ENCODE data around the gene RBM20. TPM values are rescaled to one million over a fixed set of nuclear protein-coding genes. Genes with fewer than 3 reads are reported as not detected.

RBM20 gene
- total and polyA plus RNA-seq, 2 of the 13 experiments (the other 11 are each of a cell fraction or from before 2014, with no cell fraction given), result 0.02 to 0.22 TPM

- peak; percentile 61 for TF ChIP-seq PHF21A (CRISPR knock-in tag; IDR thresholded peaks at IDR 0.05)
- peak; percentile 66 for TF ChIP-seq FOXP4 (CRISPR knock-in tag; IDR thresholded peaks at IDR 0.05)
- TF ChIP-seq IKZF1 (IDR thresholded peaks at IDR 0.05), result no peak
- TF ChIP-seq ATF4 (CRISPR knock-in tag; IDR thresholded peaks at IDR 0.05), result peak in 1 of 2 experiments; percentile 34; a peak in 1 of 4 replicates
- 0 out of 2 replicates have a peak, but pooled peaks have one; percentile 64 for TF ChIP-seq ZNF274 (CRISPR knock-in tag; IDR thresholded peaks at IDR 0.05)
- TF ChIP-seq KDM5A (IDR thresholded peaks at IDR 0.05; ENCODE audit: borderline replicate concordance, low read length), result no peak
- TF ChIP-seq HBP1 (CRISPR knock-in tag; IDR thresholded peaks at IDR 0.05; ENCODE audit: low read depth), result no peak
- no peak for TF ChIP-seq ZNF713 (CRISPR knock-in tag; IDR thresholded peaks at IDR 0.05)
- peak; percentile 21; the same call in 1 of the 2 replicates for TF ChIP-seq ARID4A (CRISPR knock-in tag; IDR thresholded peaks at IDR 0.05; ENCODE audit: borderline replicate concordance)
- TF ChIP-seq ZNF563 (CRISPR knock-in tag; IDR thresholded peaks at IDR 0.05), result 0 out of 2 replicates have a peak, but pooled peaks have one; percentile 25
- TF ChIP-seq BATF2 (CRISPR knock-in tag; IDR thresholded peaks at IDR 0.05), result no peak
- TF ChIP-seq ADNP (CRISPR knock-in tag; IDR thresholded peaks at IDR 0.05), result no peak
- no peak for TF ChIP-seq ZNF441 (CRISPR knock-in tag; IDR thresholded peaks at IDR 0.05; ENCODE audit: borderline replicate concordance)
- no peak for TF ChIP-seq HMGXB4 (CRISPR knock-in tag; IDR thresholded peaks at IDR 0.05; ENCODE audit: borderline replicate concordance in 1 of 2, low read depth in 1 of 2)
- TF ChIP-seq NFIB (CRISPR knock-in tag; IDR thresholded peaks at IDR 0.05; ENCODE audit: borderline replicate concordance), result no peak
- TF ChIP-seq ZNF891 (CRISPR knock-in tag; IDR thresholded peaks at IDR 0.05), result peak; percentile 43; the same call in 1 of the 2 replicates
- peak; percentile 62 for TF ChIP-seq NR2F6 (IDR thresholded peaks at IDR 0.05)
- TF ChIP-seq NR2F6 (CRISPR knock-in tag; IDR thresholded peaks at IDR 0.05), result peak; percentile 64; the same call in 1 of the 2 replicates
Measured at GRCh38 chr10:110739811-110740271, 95.7 kb downstream of the RBM20 start (continued).
